ENCODE measurements around the gene AUNIP. TPM values are rescaled to one million over a fixed set of nuclear protein-coding genes. Genes with fewer than 3 reads are reported as not detected.

Gene AUNIP
- total RNA-seq, 4 donors from 2014 or later, result not detected

GRCh38 chr1:25866288-25866687 is 7.0 kb upstream of the AUNIP start:
- no peak for TF ChIP-seq CTCF (IDR thresholded peaks at IDR 0.05)
- DNase-seq (ENCODE audit: low spot score) (no peak), ATAC-seq (ENCODE audit: low FRiP score) (no peak)

- DNase-seq (ENCODE audit: low spot score) (no peak), ATAC-seq (ENCODE audit: low FRiP score) (no peak)
- no peak for TF ChIP-seq CTCF (IDR thresholded peaks at IDR 0.05)
These were observed 5.2 kb upstream of the AUNIP start for GRCh38 chr1:25864434-25864833.

- ATAC-seq (ENCODE audit: low FRiP score) (no peak), DNase-seq (ENCODE audit: low spot score) (no peak)
- no peak for TF ChIP-seq CTCF (IDR thresholded peaks at IDR 0.05)
These were observed 4.4 kb upstream of the AUNIP start for GRCh38 chr1:25863486-25864262.

GRCh38 chr1:25862785-25863485 is 3.7 kb upstream of the AUNIP start:
- no peak for TF ChIP-seq CTCF (IDR thresholded peaks at IDR 0.05)
- no peak for DNase-seq (ENCODE audit: low spot score)
- ATAC-seq (ENCODE audit: low FRiP score), result no peak

- ATAC-seq (ENCODE audit: low FRiP score) (no peak), DNase-seq (ENCODE audit: low spot score) (no peak)
- no peak for TF ChIP-seq CTCF (IDR thresholded peaks at IDR 0.05)
These were observed 2.3 kb upstream of the AUNIP start for GRCh38 chr1:25861316-25862286.

GRCh38 chr1:25858494-25858893 is 763 bp downstream of the AUNIP start:
- DNase-seq (ENCODE audit: low spot score) (no peak), ATAC-seq (ENCODE audit: low FRiP score) (no peak)
- no peak for TF ChIP-seq CTCF (IDR thresholded peaks at IDR 0.05)
